ENCODE results near the gene GABRR1. TPM values are rescaled to one million over a fixed set of nuclear protein-coding genes. Genes with fewer than 3 reads are reported as not detected.

Gene GABRR1
- total and polyA plus RNA-seq, 2 of the 13 experiments (the other 11 are each of a cell fraction or from before 2014, with no cell fraction given): not detected

GRCh38 chr6:89190741-89191140 is 26.4 kb downstream of the GABRR1 start (continued):
- TF ChIP-seq ZNF770 (CRISPR knock-in tag; IDR thresholded peaks at IDR 0.05): no peak

GRCh38 chr6:89187504-89187903 is 29.7 kb downstream of the GABRR1 start:
- BruUV-seq (replicated peaks): no TSS peak
- H3K27ac ChIP-seq (ENCODE audit: extremely low read length, insufficient read depth, low read length): no peak overlapping the region
- H3K4me2 ChIP-seq (ENCODE audit: low read depth, low read length): no peak overlapping the region
- H3K79me2 ChIP-seq (ENCODE audit: insufficient read depth, low read length): no peaks in the 10 kb centered on the region
- TF ChIP-seq ATF7 (IDR thresholded peaks at IDR 0.05): peak; percentile 62
- no peak for TF ChIP-seq ATF7 (CRISPR knock-in tag; IDR thresholded peaks at IDR 0.05)
- TF ChIP-seq ARHGAP35 (CRISPR knock-in tag; IDR thresholded peaks at IDR 0.05; ENCODE audit: borderline replicate concordance): no peak
- POLR2A ChIA-PET: no interaction called here
- CTCF ChIA-PET (ENCODE audit: low intra/inter-chr PET ratio, low total read pairs): no interaction called here
- H4K20me1 ChIP-seq (ENCODE audit: insufficient read depth, low read length): no peaks in the 10 kb centered on the region
- H3K4me1 ChIP-seq (ENCODE audit: insufficient read depth, low read length): no peaks in the 10 kb centered on the region
- in situ Hi-C loops (cut with HindIII; ENCODE audit: extremely low pct_ligation_motif_present, low pct_unique_long_range_greater_than_20kb): no loop called here
- no peaks in the 10 kb centered on the region; a peak in 1 of 5 replicates for H3K27me3 ChIP-seq (ENCODE audit: control insufficient read depth in 1 of 2, insufficient read depth in 2 of 2, low read length in 2 of 2)
- ATAC-seq (no peak), DNase-seq (ENCODE audit: low spot score) (no peak), FAIRE-seq (no peak)
- H3K9ac ChIP-seq (ENCODE audit: insufficient read depth, low read depth, low read length): no peak overlapping the region
- no peak overlapping the region for H2AFZ ChIP-seq (ENCODE audit: low read length)
- H3K36me3 ChIP-seq (replicated peaks in 1 of 2; ENCODE audit: control insufficient read depth in 1 of 2, insufficient read depth in 2 of 2, low read length in 2 of 2): no peaks in the 10 kb centered on the region
- no peaks in the 10 kb centered on the region for H3K9me3 ChIP-seq (ENCODE audit: low read length)
- intact Hi-C loops (cut with micrococcal nuclease; ENCODE audit: unreplicated experiment): no loop called here
- WGBS (ENCODE audit: low lambda C conversion rate): 59% methylated on average over 5 of the region's 5 CpGs
- H3K4me3 ChIP-seq (replicated peaks in 1 of 3; ENCODE audit: insufficient read depth in 1 of 3, low read depth in 2 of 3, low read length in 3 of 3): no peak overlapping the region

- H3K9ac ChIP-seq (ENCODE audit: insufficient read depth, low read depth, low read length): no peak overlapping the region
- FAIRE-seq: no peak
- BruUV-seq (replicated peaks): no TSS peak
- no peak overlapping the region for H3K4me3 ChIP-seq (replicated peaks in 1 of 3; ENCODE audit: insufficient read depth in 1 of 3, low read depth in 2 of 3, low read length in 3 of 3)
- H4K20me1 ChIP-seq (ENCODE audit: insufficient read depth, low read length): no peaks in the 10 kb centered on the region
- 72% methylated on average over 2 of the region's 2 CpGs for WGBS (ENCODE audit: low lambda C conversion rate)
- H3K27ac ChIP-seq (ENCODE audit: extremely low read length, insufficient read depth, low read length): no peak overlapping the region
- no peak for ATAC-seq
- no peak overlapping the region for H3K4me2 ChIP-seq (ENCODE audit: low read depth, low read length)
- no peak for DNase-seq (ENCODE audit: low spot score)
- no peaks in the 10 kb centered on the region for H3K36me3 ChIP-seq (replicated peaks in 1 of 2; ENCODE audit: control insufficient read depth in 1 of 2, insufficient read depth in 2 of 2, low read length in 2 of 2)
- H3K9me3 ChIP-seq (ENCODE audit: low read length): no peaks in the 10 kb centered on the region
- in situ Hi-C loops (cut with HindIII; ENCODE audit: extremely low pct_ligation_motif_present, low pct_unique_long_range_greater_than_20kb) (no loop called here), intact Hi-C loops (cut with micrococcal nuclease; ENCODE audit: unreplicated experiment) (no loop called here)
- POLR2A ChIA-PET: no interaction called here
- H3K79me2 ChIP-seq (ENCODE audit: insufficient read depth, low read length): no peaks in the 10 kb centered on the region
- CTCF ChIA-PET (ENCODE audit: low intra/inter-chr PET ratio, low total read pairs): no interaction called here
- H2AFZ ChIP-seq (ENCODE audit: low read length): no peak overlapping the region
- no peaks in the 10 kb centered on the region for H3K4me1 ChIP-seq (ENCODE audit: insufficient read depth, low read length)
- no peaks in the 10 kb centered on the region; a peak in 1 of 5 replicates for H3K27me3 ChIP-seq (ENCODE audit: control insufficient read depth in 1 of 2, insufficient read depth in 2 of 2, low read length in 2 of 2)
- no peak for TF ChIP-seq ESRRA (CRISPR knock-in tag; IDR thresholded peaks at IDR 0.05; ENCODE audit: low read depth)
- no peak for TF ChIP-seq DDIT3 (CRISPR knock-in tag; IDR thresholded peaks at IDR 0.05)
- no peak for TF ChIP-seq PATZ1 (CRISPR knock-in tag; IDR thresholded peaks at IDR 0.05)
- no peak for TF ChIP-seq CBX1 (IDR thresholded peaks at IDR 0.05; ENCODE audit: low read depth)
- no peak for TF ChIP-seq BCL3 (CRISPR knock-in tag; IDR thresholded peaks at IDR 0.05)
- no peak for TF ChIP-seq TRIM22 (IDR thresholded peaks at IDR 0.05)
- TF ChIP-seq RFX3 (CRISPR knock-in tag; IDR thresholded peaks at IDR 0.05): no peak
Measured at GRCh38 chr6:89186762-89187161, 30.4 kb downstream of the GABRR1 start.
